ENCODE data around the gene MED29.

The MED29 gene

DNA sequence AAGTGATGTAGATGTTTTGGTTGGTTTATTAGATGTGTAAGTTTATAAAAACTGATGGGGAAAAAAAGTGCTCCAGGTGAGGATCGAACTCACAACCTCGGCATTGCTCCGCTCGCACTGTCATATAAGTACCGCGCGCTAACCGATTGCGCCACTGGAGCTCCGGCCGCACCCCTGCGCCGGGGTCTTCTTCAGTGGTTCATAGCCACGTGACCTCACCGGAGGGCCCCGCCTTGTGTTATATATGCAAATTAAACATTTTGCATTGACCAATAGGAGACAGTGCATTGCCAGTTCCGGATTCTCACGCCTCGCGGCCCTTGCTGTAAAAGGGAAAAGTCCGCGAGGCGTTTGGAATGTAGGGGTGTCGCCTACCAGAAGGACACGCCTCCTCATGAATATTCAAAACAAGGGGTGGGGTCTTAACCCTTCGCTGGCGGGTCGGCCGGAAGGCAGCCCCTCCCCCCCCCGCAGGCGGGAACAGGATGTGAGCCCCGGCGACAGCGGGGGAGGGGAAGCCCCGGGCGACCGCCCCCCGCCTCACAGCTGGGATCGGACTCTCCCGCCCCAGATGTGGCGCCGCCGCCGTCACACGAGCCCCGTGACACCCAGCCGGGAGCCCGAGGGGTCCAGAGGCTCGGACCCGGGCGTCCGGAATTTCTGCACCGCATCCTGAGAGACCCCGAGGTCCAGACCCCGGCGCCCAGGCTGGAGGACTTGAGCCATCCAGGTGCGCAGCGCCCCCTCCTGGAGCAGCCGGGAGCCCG is 21.1 kb downstream of the MED29 start, which contains the start of gene PLEKHG2:
Gene PLEKHG2, plus strand, starts transcription at position 570 of the 767 bp plus-strand sequence. CDS start 1,418 bp downstream, outside the sequence.
- FAIRE-seq = peak; percentile 99

DNA sequence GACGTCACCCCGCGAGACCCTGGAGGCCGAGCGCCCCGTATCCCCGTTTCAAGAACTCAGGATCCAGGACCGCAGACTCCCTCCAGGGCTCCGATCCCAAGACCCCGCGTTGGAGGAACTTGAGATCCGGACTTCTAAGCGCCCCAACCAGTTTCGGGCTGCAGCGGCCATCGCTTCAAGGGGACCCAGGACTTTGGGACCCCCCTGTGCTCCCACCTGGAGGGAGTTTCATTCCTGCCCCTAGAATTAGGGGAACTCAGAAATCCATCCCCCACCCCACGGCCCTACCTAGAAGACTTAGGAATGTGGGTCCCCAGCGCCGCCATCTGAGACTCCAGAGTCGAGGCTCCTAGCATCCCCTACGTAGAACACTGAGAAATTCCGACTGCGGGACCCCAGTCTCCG is 21.7 kb downstream of the MED29 start:
- no peak for FAIRE-seq

DNA sequence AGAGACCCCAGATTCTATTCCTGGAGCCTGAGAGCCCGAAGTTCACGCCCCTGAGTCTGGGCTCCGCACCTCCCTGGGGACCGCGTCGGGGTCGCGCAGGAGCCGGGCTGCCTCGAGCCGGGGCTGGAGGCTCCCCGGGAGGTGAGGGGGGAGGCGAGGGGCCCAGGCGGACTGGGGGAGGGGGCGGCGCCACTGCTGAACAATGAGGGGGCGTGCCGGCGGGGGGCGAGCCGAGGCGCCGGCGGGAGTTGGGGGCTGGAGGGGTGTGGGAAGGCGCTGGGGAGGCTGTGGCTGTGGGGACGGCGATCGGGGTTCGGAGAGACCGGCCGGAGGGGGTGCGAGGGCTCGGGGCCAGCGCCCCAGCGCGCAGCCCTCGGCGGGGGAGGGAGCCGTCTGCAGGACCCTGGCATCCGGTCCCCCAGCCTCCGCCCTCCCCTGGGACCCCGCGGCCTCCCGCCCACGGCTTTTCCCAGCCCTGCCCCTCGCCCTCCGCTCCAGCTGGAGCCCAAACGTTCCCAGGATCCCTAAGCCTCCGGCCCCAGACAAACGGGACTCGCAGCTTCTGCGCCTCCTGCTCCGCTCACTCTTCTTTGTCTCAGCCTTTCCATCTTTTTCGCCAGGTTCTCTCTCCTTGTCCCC is 22.2 kb downstream of the MED29 start:
- no peak for FAIRE-seq

DNA sequence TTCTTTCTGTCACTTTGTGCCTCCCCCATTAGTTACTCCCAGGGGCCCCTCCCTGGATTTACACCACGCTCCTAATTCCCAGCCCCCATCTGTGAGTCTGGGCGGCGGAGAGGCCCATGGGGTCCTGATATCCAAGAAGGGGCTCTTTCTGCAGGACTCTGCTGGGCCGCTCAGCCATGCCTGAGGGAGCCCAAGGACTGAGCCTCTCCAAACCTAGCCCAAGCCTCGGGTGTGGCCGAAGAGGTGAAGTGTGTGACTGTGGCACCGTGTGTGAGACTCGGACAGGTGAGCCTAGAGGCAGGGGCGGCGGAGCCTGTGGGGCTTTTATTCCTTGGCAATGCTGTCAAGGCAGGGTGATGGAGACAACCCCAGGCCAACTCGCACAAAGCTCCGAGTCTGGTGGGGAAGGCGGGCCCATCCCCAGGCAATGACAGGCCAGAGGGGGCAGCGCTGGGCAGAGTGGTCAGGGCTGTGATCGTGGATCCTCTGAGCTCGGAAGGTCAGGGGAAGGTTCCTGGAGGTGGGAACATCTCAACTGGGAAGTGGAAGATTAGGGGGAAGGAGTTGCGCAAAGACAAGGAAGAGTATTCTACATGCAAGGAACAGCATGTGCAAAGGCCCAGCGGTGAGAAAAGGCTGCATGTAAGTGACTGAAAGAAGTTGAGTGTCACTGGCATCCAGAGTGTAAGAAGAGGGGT is 22.9 kb downstream of the MED29 start:
- FAIRE-seq = no peak

DNA sequence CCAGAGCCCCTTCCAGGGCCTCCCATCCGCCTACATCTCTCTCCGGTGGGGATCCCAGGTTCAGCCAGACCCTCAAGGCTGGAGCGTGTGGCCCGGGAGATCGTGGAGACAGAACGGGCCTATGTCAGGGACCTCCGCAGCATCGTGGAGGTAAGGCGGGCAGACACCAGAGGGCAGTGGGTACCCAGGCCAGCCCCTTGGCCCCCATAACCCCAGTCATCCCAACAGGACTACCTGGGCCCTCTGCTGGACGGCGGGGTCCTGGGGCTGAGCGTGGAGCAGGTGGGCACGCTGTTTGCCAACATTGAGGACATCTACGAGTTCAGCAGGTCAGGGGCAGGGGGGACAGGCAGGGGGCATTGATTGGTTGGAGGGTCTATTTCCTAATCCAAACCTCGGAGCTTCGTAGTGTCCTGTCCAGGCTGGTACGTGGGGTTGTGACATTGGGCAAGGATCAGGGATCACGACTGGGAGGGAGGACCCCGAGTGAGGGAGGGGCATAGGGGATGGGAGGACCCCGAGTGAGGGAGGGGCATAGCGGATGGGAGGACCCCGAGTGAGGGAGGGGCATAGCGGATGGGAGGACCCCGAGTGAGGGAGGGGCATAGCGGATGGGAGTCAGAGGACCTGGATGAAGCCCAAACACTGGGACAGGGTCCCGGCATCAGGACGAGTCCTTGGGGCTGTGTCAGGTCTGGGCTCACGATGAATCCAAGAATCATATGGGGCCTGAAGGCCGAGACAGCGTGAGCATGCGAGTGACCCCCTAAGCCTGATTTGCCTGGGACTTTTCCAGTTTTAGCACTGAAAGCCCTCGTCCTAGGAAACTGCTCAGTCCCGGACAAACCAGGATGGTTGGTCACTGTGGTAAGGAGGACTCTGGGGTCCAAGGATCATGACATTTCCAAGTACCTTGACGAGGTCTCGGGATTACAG is 24.2 kb downstream of the MED29 start:
- no peak for FAIRE-seq

DNA sequence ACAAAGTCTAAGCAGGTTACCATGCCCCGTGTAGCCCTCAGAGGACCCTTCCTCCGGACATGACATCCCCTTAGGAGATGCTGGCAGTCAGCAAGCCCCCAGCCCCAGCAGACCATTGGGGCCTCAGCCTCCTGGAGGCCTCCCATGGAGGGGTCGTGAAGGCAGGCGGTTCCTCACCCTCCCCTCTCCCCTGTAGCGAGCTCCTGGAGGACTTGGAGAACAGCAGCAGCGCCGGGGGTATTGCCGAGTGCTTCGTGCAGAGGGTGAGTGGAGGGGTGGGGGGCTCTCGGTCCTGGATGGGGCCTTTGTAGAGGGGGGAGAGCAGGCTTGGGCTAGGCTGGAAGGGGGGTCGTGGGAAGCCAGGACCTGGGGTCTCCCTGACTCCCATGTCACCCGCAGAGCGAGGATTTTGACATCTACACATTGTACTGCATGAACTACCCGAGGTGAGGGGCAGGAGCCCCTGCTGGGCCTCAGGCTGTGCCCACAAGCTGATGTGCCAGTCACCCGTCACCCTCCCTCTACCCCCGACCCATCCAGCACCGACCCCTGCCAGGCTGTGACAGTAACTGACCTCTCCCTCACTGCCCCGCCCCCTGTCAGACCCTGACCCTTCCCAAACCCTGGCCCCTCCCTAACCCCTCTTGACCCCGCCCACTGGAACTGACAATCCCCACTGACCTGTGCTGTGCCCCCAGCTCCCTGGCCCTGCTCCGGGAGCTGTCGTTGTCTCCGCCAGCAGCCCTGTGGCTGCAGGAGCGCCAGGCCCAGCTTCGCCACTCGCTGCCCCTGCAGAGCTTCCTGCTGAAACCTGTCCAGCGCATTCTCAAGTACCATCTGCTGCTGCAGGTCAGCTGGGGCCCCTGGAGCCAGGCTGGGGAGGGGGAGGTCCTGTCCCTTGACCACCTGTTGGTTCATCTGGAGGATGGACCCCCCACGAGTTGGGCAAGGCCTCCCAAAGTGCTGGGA is 25.3 kb downstream of the MED29 start:
- FAIRE-seq = no peak

DNA sequence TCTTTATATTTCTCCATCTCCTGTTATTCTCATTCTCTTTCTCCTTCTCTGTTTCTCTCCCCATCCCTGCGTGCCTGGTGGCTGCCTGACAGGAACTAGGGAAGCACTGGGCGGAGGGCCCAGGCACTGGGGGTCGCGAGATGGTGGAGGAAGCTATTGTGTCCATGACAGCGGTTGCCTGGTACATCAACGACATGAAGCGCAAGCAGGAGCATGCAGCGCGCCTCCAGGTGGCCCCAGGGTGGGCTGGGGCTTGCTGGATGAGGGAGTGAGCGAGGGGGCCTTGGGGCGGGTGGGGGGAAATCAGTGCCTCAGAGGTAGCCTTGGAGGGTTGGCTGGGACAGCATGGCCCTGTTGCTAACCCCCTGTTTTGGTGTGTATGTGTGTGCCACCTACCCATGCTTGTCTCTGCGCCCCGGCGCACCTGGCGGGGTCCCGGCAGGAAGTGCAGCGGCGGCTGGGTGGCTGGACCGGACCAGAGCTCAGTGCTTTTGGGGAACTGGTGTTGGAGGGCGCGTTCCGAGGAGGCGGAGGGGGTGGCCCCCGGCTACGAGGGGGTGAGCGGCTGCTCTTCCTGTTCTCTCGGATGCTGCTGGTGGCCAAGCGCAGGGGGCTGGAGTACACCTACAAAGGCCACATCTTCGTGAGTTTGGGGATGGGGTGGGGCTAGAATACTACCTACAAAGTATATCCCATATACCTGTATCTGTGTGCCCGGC is 26.4 kb downstream of the MED29 start:
- FAIRE-seq = no peak

DNA sequence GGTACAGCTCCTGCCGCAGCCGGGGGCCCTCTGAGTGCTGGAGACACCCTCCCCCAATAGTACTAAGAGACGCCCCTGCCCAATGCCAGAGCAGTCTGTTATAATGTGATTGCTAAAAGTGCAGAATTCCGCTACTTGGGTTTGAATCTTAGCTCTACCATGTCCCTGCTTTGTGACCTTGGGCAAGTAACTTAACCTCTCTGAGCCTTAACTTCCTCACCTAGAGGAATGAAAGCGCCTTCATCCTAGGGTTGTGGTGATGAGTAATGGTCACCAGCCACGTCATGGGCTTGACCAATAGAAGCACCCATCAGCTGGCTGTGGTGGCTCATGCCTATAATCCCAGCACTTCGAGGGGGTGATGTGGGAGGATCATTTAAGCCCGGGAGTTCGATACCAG is 27.8 kb downstream of the MED29 start:
- no peak for FAIRE-seq

DNA sequence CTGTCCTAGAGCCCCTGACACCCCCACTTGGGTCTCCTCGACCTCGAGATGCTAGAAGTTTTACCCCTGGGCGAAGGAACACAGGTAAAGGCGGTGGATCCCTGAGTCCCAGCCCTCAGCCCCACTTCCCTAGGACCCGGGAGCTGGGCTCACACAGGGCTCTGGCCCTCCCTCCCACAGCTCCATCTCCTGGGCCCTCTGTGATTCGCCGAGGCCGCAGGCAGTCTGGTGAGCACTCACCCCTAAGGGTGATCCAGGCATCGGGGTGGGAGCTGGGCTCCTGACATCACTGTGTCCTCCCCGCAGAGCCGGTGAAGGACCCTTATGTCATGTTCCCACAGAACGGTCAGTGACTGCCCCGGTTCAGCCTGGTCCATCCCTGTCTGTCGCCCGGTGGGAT is 29.6 kb downstream of the MED29 start:
- FAIRE-seq = no peak

DNA sequence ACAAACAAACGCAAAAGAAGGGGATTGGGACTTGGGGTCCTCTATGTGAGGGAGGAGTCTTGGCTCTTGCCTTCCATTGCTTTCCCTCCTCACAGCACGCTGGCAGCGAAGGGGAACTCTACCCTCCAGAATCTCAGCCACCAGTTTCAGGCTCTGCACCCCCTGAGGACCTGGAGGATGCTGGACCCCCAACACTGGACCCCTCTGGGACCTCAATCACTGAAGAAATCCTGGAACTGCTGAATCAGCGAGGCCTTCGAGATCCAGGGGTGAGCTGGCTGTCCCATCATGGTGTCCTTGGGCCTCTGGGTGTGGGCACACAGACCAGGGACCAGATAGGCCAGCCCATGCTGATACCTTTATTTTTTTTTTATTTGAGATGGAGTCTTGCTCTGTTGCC is 30.8 kb downstream of the MED29 start:
- FAIRE-seq = no peak

DNA sequence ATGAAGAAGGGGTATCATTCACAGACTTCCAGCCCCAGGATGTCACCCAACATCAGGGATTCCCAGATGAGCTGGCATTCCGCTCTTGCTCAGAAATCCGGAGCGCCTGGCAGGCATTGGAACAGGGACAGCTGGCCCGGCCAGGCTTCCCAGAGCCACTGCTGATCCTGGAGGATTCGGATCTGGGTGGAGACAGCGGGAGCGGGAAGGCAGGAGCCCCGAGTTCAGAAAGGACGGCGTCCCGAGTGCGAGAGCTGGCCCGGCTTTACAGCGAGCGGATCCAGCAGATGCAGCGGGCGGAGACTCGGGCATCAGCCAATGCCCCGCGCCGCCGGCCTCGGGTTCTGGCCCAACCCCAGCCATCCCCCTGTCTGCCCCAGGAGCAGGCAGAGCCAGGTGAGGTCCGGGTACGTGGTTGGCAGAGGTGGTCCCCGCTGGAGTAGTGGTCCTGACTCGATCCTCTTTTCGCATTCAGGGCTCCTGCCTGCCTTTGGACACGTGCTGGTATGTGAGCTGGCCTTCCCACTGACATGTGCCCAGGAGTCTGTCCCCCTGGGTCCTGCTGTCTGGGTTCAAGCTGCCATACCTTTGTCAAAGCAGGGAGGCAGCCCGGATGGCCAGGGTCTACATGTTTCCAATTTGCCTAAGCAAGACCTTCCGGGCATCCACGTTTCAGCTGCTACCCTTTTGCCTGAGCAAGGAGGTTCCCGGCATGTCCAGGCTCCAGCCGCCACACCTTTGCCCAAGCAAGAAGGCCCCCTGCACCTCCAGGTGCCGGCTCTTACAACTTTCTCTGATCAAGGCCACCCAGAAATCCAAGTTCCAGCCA is 32.3 kb downstream of the MED29 start:
- FAIRE-seq = no peak

DNA sequence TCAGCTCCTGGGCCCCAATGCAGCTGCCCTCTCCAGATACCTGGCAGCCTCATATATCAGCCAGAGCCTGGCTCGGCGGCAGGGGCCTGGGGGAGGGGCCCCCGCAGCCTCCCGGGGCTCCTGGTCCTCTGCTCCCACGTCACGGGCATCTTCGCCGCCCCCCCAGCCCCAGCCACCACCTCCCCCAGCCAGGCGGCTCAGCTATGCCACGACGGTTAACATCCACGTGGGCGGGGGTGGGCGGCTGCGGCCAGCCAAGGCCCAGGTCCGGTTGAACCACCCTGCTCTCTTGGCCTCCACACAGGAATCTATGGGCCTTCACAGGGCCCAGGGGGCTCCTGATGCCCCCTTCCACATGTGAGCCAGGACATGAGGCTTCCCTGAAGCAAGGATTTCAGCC is 33.8 kb downstream of the MED29 start:
- FAIRE-seq = no peak

DNA sequence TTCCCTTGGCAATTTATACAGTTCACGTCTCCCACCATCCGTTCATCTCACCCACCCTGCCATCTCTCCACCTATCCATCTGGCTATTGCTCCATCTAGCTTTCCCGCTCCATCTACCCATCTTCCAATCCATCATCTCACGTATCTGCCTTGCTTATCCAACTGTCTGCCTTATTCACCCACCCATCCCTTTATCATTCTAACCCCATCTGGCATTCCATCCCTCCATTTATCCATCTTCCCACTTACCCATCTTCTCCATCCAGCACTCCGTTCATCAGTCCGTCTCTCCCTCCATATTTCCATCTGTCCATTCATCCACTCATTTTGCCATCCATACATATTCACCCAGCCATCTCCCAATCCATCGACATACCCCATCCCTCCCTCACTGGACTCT is 34.6 kb downstream of the MED29 start:
- no peak for FAIRE-seq

DNA sequence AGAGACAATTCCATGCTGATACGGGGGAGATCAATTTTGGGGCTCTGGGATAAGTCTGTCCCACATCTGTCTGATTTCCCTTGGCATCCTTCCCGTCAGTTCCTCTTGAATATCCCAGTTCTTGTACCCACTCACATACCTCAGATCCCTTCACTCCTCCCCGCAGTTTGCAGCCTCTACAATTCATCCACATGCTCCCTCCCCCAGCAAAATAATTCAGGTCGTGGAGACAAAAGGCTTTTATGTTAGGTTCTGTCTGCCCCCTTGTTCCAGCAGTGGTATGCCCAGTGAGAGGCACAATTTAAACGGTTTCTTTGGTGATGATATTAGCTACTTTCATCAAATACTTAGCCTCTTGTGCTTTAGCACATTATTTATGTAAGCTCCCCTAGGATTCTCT is 35.0 kb downstream of the MED29 start:
- FAIRE-seq = no peak

DNA sequence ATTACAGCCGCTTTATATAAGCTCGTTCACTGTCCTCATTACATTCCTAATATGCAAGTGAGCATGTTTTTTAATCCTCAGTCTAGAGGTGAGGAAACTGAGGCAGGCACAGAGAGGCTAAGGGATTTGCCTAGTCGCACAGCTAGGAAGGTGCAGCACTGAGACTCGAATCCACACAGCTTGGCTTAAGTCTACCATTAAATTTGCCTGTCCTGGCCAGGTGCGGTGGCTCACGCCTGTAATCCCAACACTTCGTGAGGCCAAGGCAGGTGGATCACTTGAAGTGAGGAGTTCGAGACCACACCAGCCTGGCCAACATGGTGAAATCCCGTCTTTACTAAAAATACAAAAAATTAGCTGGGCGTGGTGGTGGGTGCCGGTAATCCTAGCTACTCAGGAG is 36.5 kb downstream of the MED29 start:
- no peak for FAIRE-seq

DNA sequence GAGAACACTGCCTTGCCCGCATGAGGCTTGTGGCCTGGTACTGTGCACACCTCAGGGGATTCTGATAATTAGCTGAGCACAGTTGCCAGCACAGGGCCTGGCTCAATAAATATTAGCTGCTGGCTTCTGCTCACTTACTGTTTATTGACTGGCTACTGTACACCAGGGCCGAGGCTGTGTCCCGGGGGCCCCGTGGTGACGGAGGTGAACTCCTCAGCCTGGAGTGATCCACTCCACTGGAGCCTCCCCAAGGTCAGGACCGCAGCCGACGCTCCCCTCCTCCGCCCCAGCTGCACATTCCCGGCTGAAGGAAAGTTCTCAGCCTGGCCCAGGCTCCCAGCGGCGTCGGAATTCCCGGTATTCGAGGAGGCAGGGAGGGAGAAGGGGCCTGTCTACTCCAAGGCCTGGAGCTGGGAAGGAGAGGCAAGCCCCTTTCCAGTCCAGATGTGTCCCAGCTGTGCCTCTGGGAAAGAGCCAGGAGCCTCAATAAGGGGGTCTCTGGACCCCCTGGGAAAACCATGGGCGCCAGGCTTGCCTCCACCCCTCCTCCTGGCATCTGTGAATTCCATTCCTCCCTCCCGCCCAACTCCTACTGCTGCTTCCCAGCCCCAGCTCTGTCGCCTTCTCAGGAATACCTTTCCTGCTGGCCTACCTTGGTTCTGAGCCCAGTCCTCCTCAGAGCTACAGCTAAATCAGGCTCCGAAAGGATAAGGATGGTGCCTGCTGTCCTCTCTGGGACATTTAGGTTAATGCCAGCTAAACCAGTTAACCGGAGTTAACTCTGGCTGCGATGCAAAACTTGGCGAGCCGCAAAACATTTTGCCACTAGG is 37.3 kb downstream of the MED29 start:
- FAIRE-seq = peak; percentile 92

DNA sequence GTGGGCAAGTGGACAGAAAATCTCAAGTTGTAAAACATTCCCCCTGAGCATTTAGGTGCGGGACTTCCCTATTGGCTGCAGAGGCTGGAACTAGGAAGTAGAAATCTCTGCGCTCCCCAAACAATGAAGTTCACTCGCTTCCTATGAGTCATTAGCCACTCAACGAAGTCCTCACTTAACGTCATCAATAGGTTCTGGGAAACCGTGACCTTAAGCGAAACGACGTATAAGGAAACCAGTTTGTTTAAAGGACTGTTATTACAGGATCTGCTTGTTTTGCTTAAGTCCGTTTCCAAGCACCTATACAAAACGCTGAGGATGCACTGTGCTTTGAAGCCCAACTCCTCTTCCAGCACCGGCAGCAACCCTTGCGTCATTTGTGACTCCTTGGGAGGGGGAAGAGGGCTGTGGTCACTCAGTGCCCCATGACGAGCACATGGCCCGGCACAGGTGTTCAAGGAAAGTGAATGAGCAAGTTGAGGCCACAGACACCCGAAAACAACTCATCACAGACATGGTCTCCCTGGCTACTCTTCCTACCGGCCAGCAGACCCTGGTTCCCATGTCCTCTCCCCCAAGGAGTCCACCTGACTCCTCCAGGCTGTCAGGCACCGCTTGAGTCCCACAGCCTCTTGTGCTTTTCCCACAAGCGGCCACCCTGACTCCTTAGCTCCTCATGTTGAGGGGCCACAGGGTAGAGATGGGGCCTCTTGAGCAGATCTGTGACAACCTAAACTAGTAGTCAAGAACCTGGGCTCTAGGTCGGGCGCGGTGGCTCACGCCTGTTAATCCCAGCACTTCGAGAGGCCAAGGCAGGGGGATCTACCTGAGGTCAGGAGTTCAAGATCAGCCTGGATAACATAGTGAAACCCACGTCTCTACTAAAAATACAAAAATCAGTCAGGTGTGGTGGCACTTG is 39.8 kb downstream of the MED29 start:
- peak; percentile 99 for FAIRE-seq

DNA sequence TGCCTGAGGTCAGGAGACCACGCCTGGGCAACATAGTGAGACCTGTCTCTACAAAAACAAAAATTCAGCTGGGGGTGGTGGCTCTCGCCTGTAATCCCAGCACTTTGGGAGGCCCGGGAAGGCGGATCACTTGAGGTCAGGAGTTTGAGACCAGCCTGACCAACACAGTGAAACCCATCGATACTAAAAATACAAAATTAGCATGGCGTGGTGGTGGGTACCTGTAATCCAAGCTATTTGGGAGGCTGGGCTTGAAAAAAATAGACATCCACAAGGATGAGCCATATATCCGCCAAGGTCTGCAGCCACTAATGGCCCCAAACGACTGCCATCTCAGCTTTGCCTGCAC is 41.5 kb downstream of the MED29 start:
- no peak for FAIRE-seq

Data from G401.6 (cell line).